ENCODE results near the gene SLC9A9. TPM values are rescaled to one million over a fixed set of nuclear protein-coding genes. Genes with fewer than 3 reads are reported as not detected.

Gene SLC9A9
- total and polyA plus RNA-seq, 4 donors, result 3.3 to 15.0 (median 6.1) TPM

GRCh38 chr3:143884861-143885260, 36.6 kb upstream of the SLC9A9 start (continued):
- TF ChIP-seq CTCF (IDR thresholded peaks at IDR 0.05; ENCODE audit: low read depth, low read length, missing input control) (no peak), HNF4A (conservative IDR thresholded peaks at IDR 0.05) (no peak)

- H3K9ac ChIP-seq (ENCODE audit: low read depth in 1 of 2, low read length in 2 of 2), result no peak overlapping the region
- H3K27me3 ChIP-seq (ENCODE audit: control insufficient read depth in 4 of 4, insufficient read depth in 4 of 4, low read length in 3 of 4), result no peaks in the 10 kb centered on the region
- no peaks in the 10 kb centered on the region for H3K4me1 ChIP-seq (ENCODE audit: control insufficient read depth in 4 of 4, insufficient read depth in 4 of 4, low read length in 3 of 4)
- 83% methylated on average over 3 of the region's 3 CpGs for WGBS
- TF ChIP-seq MAX (IDR thresholded peaks at IDR 0.05), result no peak
- H3K9me3 ChIP-seq (ENCODE audit: control insufficient read depth in 4 of 4, low read length in 3 of 4), result no peaks in the 10 kb centered on the region
- H3K4me3 ChIP-seq (ENCODE audit: low read depth in 1 of 3, low read length in 3 of 3), result no peak overlapping the region
- no peaks in the 10 kb centered on the region for H3K36me3 ChIP-seq (ENCODE audit: control insufficient read depth in 4 of 4, insufficient read depth in 3 of 4, low read depth in 1 of 4, low read length in 3 of 4)
- no peak for DNase-seq (ENCODE audit: low spot score)
- H3K27ac ChIP-seq (ENCODE audit: low read depth in 1 of 2, low read length in 2 of 2), result no peak overlapping the region
Observed at GRCh38 chr3:143883151-143883550, 34.9 kb upstream of the SLC9A9 start.

- H3K36me3 ChIP-seq (ENCODE audit: control insufficient read depth in 4 of 4, insufficient read depth in 3 of 4, low read depth in 1 of 4, low read length in 3 of 4), result no peaks in the 10 kb centered on the region
- H3K27ac ChIP-seq (ENCODE audit: low read depth in 1 of 2, low read length in 2 of 2), result no peak overlapping the region
- H3K27me3 ChIP-seq (ENCODE audit: control insufficient read depth in 4 of 4, insufficient read depth in 4 of 4, low read length in 3 of 4), result no peaks in the 10 kb centered on the region
- H3K9me3 ChIP-seq (ENCODE audit: control insufficient read depth in 4 of 4, low read length in 3 of 4), result no peaks in the 10 kb centered on the region
- no peak for DNase-seq (ENCODE audit: low spot score)
- 82% methylated on average over 3 of the region's 3 CpGs for WGBS
- peaks cover 0 to 3% (median 0%) of the 10 kb centered on the region in 4 donors for H3K4me1 ChIP-seq (ENCODE audit: control insufficient read depth in 4 of 4, insufficient read depth in 4 of 4, low read length in 3 of 4)
- TF ChIP-seq ATF3 (IDR thresholded peaks at IDR 0.05) (no peak), REST (IDR thresholded peaks at IDR 0.05) (no peak), EGR1 (IDR thresholded peaks at IDR 0.05; ENCODE audit: low read depth in 2 of 2) (no peak), RXRA (IDR thresholded peaks at IDR 0.05) (no peak), TAF1 (conservative IDR thresholded peaks at IDR 0.05) (no peak), ZBTB33 (IDR thresholded peaks at IDR 0.05) (no peak), SP1 (IDR thresholded peaks at IDR 0.05) (no peak), YY1 (IDR thresholded peaks at IDR 0.05) (no peak), RAD21 (IDR thresholded peaks at IDR 0.05) (no peak), HNF4G (IDR thresholded peaks at IDR 0.05) (no peak), MAX (IDR thresholded peaks at IDR 0.05) (no peak), FOXA1 (IDR thresholded peaks at IDR 0.05) (no peak), JUND (IDR thresholded peaks at IDR 0.05) (no peak), NR2F2 (IDR thresholded peaks at IDR 0.05) (no peak), CTCF (IDR thresholded peaks at IDR 0.05; ENCODE audit: low read depth, low read length, missing input control) (no peak), FOXA2 (IDR thresholded peaks at IDR 0.05) (no peak), HNF4A (conservative IDR thresholded peaks at IDR 0.05) (no peak), GABPA (IDR thresholded peaks at IDR 0.05 in 1 of 2, conservative IDR thresholded peaks at IDR 0.05 in 1 of 2) (no peak)
- H3K4me3 ChIP-seq (ENCODE audit: low read depth in 1 of 3, low read length in 3 of 3), result no peak overlapping the region
- no peak overlapping the region for H3K9ac ChIP-seq (ENCODE audit: low read depth in 1 of 2, low read length in 2 of 2)
Observed at GRCh38 chr3:143881095-143881494, 32.8 kb upstream of the SLC9A9 start.
